ENCODE measurements around the gene KCNMA1.

DNA sequence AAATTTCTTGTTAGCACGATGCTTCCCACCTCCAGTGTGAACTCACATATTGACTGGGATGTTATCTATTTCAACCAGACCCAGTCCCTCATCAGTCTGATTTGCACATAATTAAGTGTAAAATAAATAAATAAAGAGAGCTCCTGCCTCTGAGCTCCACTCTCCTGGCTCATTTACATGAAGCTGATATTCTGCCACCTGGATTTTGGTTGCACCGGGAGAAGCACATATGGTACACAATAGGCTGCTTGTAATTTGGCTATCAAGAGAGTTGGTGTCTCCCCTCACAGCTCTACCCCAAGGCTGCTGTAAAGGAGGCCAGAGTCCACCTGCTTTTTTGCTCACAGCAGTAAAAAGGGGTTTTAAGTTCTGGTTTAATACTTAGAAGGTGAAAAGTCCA lies 610.5 kb downstream of the KCNMA1 start:
- no peak for TF ChIP-seq GATA3 (IDR thresholded peaks at IDR 0.05; ENCODE audit: low read depth, low read length)
- TF ChIP-seq GATA2 (IDR thresholded peaks at IDR 0.05; ENCODE audit: low read depth, low read length): no peak

Measured in SH-SY5Y (cell line).